K562 (cell line): Measurements from ENCODE around the gene FBXL13. TPM values are rescaled to one million over a fixed set of nuclear protein-coding genes. Genes with fewer than 3 reads are reported as not detected.

Source experiments
- BRCA1 ChIP-seq, 2 experiments: fragments of 450-650 bp in 1 of 2; sonication (generic) in 1 of 2; formaldehyde crosslinking in 1 of 2; IDR thresholded peaks; 2 replicates each; pipeline versions ENCODE4 v1.5.0 to v1.6.1; 2017 to 2020; ENCODE audit warnings: mild to moderate bottlenecking in 1 of 2, missing genetic modification reagents in 1 of 2
- GMEB1 ChIP-seq: fragments of 250-450 bp; sonication (Bioruptor Pico); IDR thresholded peaks from 2 replicates; pipeline ENCODE4 v1.4.0; 2020; ENCODE audit warnings: mild to moderate bottlenecking
- GTF3C2 ChIP-seq: IDR thresholded peaks from 3 replicates; pipeline ENCODE4 v1.6.1; 2011; ENCODE audit warnings: borderline replicate concordance, mild to moderate bottlenecking, moderate library complexity; ENCODE audit not compliant: insufficient read length; ENCODE audit errors: extremely low read depth
- HNRNPL ChIP-seq: fragments of 200-400 bp; formaldehyde crosslinking; IDR thresholded peaks from 2 replicates; pipeline ENCODE4 v1.6.1; 2017; ENCODE audit warnings: low read depth, mild to moderate bottlenecking, low read length
- HSF4 ChIP-seq: fragments of 250-450 bp; sonication (Bioruptor Pico); IDR thresholded peaks from 2 replicates; pipeline ENCODE4 v2.1.2; 2022; ENCODE audit warnings: mild to moderate bottlenecking, moderate library complexity, borderline replicate concordance
- NFIC ChIP-seq: fragments of 450-650 bp; IDR thresholded peaks from 2 replicates; pipeline ENCODE4 v1.6.1; 2017; ENCODE audit warnings: mild to moderate bottlenecking, inconsistent platforms
- PREB ChIP-seq: sonication (generic); formaldehyde crosslinking; IDR thresholded peaks from 2 replicates; pipeline ENCODE4 v1.8.1; 2023; ENCODE audit warnings: mild to moderate bottlenecking, missing genetic modification reagents
- PURB ChIP-seq: sonication (generic); formaldehyde crosslinking; IDR thresholded peaks from 2 replicates; pipeline ENCODE4 v1.9.0; 2021; ENCODE audit warnings: low read depth, mild to moderate bottlenecking, missing genetic modification reagents
- SIN3B ChIP-seq: fragments of 450-650 bp; IDR thresholded peaks from 2 replicates; pipeline ENCODE4 v1.6.1; 2017; ENCODE audit warnings: low read depth, mild to moderate bottlenecking, moderate library complexity
- TAF1 ChIP-seq: IDR thresholded peaks from 2 replicates; pipeline ENCODE4 v1.6.1; 2011; ENCODE audit warnings: mild to moderate bottlenecking, low read length, moderate library complexity; ENCODE audit not compliant: insufficient read depth, control insufficient read depth, severe bottlenecking; ENCODE audit errors: extremely low read depth
- TEAD1 ChIP-seq, 2 experiments: fragments of 450-650 bp in 1 of 2; sonication (generic) in 1 of 2; formaldehyde crosslinking; IDR thresholded peaks; 2 replicates each; pipeline versions ENCODE4 v1.4.0 to v1.8.0; 2020 to 2022; ENCODE audit warnings: mild to moderate bottlenecking in 2 of 2, missing genetic modification reagents in 1 of 2
- ZBTB9 ChIP-seq: fragments of 450-650 bp; formaldehyde crosslinking; IDR thresholded peaks from 2 replicates; pipeline ENCODE4 v1.4.0; 2020; ENCODE audit warnings: mild to moderate bottlenecking, moderate library complexity
- ZNF592 ChIP-seq: fragments of 450-650 bp; IDR thresholded peaks from 2 replicates; pipeline ENCODE4 v1.6.1; 2017; ENCODE audit warnings: antibody characterized with exemption, mild to moderate bottlenecking
- polyA plus RNA-seq, 8 experiments: library from polyadenylated mRNA; depleted of rRNA in 4 of 8; stranded (reverse) in 5 of 8; unstranded in 3 of 8; fragments of >200 nt; fragmentation: Nextera tagmentation in 2 of 8; fragmentation: Illumina TruSeq in 1 of 8; extraction: Ambion mirVana in 2 of 8; extraction: Trizol in 1 of 8; gene quantifications; 2 replicates each; pipeline versions ENCODE4 v1.2.1 to v1.2.3, GENCODE V29; 2011 to 2014; ENCODE audit warnings: inconsistent platforms in 1 of 8, missing spikeins in 1 of 8
- total RNA-seq, 7 experiments: library from RNA; depleted of rRNA in 6 of 7; stranded (reverse); fragments of >200 nt in 6 of 7; fragmentation: Illumina TruSeq in 2 of 7; extraction: Trizol in 2 of 7; gene quantifications; 2 replicates each; pipeline versions ENCODE4 v1.2.1 to v1.2.3, GENCODE V29; 2011 to 2021; ENCODE audit warnings: low replicate concordance in 1 of 7

Gene FBXL13
- total and polyA plus RNA-seq, 9 of the 15 experiments (the other 6 are each of a cell fraction or from before 2014, with no cell fraction given), result 16.3 to 55.0 (median 25.4) TPM

GRCh38 chr7:103074519-103075336 is at the start of gene FBXL13, which contains the start of gene ARMC10 (continued):
- TF ChIP-seq SIN3B (peak; percentile 73; the same call in 1 of the 2 replicates), GTF3C2 (no peak), ZNF592 (0 out of 2 replicates have a peak, but pooled peaks have one; percentile 52), NFIC (peak; percentile 39), TAF1 (peak; percentile 70), HSF4 (CRISPR knock-in tag) (no peak), ZBTB9 (CRISPR knock-in tag) (peak; percentile 88; the same call in 1 of the 2 replicates), PREB (CRISPR knock-in tag) (peak; percentile 68; the same call in 1 of the 2 replicates), HNRNPL (0 out of 2 replicates have a peak, but pooled peaks have one; percentile 22), BRCA1 (IDR thresholded peaks at IDR 0.05) (no peak), BRCA1 (CRISPR knock-in tag; IDR thresholded peaks at IDR 0.05) (no peak), PURB (CRISPR knock-in tag) (no peak), TEAD1 (CRISPR knock-in tag; IDR thresholded peaks at IDR 0.05) (peak in 1 of 2 experiments; percentile 73; a peak in 2 of 4 replicates), GMEB1 (CRISPR knock-in tag) (peak; percentile 54; the same call in 1 of the 2 replicates)
